ENCODE data around the gene PRKACG.

DNA sequence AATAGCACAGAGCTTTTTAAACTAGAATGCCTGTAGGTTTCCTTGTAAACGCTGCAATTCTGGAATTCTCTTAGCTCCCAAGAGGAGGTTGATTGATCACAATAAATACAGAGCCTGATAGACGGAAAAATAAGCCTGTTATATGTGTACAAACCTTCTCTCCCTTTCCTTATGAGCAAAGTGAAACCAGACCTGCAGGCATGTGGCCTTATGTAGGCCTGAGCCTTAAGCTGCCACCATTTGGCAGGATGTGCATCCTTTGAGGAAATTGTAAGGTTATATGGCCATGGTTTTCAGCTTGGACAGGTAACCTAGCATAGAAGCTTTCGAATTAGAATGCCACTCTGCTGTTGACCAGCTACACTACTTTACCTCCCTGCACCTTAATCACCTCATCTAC, 49.1 kb downstream of the PRKACG start:
- TF ChIP-seq, protein P1, sequence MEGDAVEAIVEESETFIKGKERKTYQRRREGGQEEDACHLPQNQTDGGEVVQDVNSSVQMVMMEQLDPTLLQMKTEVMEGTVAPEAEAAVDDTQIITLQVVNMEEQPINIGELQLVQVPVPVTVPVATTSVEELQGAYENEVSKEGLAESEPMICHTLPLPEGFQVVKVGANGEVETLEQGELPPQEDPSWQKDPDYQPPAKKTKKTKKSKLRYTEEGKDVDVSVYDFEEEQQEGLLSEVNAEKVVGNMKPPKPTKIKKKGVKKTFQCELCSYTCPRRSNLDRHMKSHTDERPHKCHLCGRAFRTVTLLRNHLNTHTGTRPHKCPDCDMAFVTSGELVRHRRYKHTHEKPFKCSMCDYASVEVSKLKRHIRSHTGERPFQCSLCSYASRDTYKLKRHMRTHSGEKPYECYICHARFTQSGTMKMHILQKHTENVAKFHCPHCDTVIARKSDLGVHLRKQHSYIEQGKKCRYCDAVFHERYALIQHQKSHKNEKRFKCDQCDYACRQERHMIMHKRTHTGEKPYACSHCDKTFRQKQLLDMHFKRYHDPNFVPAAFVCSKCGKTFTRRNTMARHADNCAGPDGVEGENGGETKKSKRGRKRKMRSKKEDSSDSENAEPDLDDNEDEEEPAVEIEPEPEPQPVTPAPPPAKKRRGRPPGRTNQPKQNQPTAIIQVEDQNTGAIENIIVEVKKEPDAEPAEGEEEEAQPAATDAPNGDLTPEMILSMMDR (IDR thresholded peaks at IDR 0.05; ENCODE audit: low read length): no peak
- TF ChIP-seq EZH2 (optimal IDR thresholded peaks at IDR 0.05; ENCODE audit: low read depth, low read length) (no peak), EZH2phosphoT487 (IDR thresholded peaks at IDR 0.05; ENCODE audit: low read length) (no peak)

Measured in MM.1S (cell line).